ENCODE data around the gene MSI2. TPM values are rescaled to one million over a fixed set of nuclear protein-coding genes. Genes with fewer than 3 reads are reported as not detected.

Gene MSI2
- total RNA-seq, 1 donor: 12.6 TPM

- no peak overlapping the region for H3K4me3 ChIP-seq (ENCODE audit: low read depth, low read length)
- DNase-seq (ENCODE audit: low read depth): no peak
- TF ChIP-seq CTCF (IDR thresholded peaks at IDR 0.05; ENCODE audit: insufficient read depth, low read length): no peak
Measured at GRCh38 chr17:57649191-57649590, 392.9 kb downstream of the MSI2 start.

- H3K4me3 ChIP-seq (ENCODE audit: low read depth, low read length): no peak overlapping the region
- DNase-seq (ENCODE audit: low read depth): no peak
- no peak for TF ChIP-seq CTCF (IDR thresholded peaks at IDR 0.05; ENCODE audit: insufficient read depth, low read length)
Measured at GRCh38 chr17:57649731-57650484, 393.6 kb downstream of the MSI2 start.

DNA sequence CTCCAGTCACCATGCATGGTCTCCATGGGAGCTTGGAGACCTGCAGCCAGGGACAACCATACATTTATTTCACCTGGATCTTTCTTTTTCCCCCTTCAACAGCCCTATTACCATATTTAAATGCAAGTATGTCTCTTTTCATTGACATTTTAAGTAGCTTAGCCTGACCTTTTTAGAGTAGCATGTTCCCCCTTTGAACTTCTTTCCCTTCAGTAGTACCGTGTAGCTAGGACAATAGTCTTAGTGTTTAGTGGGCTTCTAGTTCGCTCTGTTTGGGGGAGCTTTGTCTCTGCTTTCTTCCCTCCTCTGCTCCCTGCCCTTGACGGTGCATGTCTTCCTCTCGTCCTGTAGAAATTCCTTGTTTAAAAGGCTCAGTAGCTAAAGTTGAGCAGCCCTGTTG lies 394.2 kb downstream of the MSI2 start:
- TF ChIP-seq CTCF (IDR thresholded peaks at IDR 0.05; ENCODE audit: insufficient read depth, low read length): no peak
- no peak for DNase-seq (ENCODE audit: low read depth)
- no peak overlapping the region for H3K4me3 ChIP-seq (ENCODE audit: low read depth, low read length)

DNA sequence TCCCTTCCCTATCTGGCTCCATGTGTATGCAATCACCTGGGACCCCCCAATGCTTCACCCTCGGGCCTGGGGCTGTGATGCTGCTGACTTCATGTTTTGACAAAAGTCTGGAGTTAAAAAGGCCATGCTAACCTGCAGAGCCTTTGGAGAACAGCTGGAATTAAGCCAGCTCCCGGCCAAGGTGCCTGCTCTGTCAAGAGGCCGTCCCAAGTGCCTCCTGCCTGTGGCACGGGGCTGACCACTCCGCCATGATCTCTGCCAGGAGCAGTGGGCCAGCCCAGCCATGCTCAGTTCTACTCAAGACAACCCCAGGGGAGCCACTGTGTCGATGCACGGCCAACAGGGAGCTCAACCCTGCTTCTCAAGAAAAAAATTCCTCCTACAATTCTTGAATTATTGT lies 395.1 kb downstream of the MSI2 start:
- no peak for DNase-seq (ENCODE audit: low read depth)
- H3K4me3 ChIP-seq (ENCODE audit: low read depth, low read length): no peak overlapping the region
- TF ChIP-seq CTCF (IDR thresholded peaks at IDR 0.05; ENCODE audit: insufficient read depth, low read length): no peak

DNA sequence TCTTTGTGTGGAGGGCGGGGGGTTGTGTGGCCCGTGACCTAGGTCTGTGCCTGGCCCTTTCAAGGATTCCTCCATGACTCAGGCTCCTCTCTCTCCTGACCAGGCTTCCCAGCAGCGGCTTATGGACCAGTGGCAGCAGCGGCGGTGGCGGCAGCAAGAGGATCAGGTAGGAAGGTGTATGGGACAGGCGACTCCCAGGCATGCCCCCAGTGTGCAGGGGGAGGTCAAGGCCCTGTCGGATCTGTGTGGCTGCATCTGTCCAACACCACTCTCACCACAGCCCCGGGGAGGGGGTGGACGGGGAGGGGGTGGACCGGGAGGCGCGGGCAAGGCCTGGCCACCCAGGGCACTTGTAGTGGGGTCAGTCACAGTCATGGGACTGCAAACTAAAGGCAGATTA lies 395.7 kb downstream of the MSI2 start:
- no peak for DNase-seq (ENCODE audit: low read depth)
- TF ChIP-seq CTCF (IDR thresholded peaks at IDR 0.05; ENCODE audit: insufficient read depth, low read length): no peak
- no peak overlapping the region for H3K4me3 ChIP-seq (ENCODE audit: low read depth, low read length)

DNA sequence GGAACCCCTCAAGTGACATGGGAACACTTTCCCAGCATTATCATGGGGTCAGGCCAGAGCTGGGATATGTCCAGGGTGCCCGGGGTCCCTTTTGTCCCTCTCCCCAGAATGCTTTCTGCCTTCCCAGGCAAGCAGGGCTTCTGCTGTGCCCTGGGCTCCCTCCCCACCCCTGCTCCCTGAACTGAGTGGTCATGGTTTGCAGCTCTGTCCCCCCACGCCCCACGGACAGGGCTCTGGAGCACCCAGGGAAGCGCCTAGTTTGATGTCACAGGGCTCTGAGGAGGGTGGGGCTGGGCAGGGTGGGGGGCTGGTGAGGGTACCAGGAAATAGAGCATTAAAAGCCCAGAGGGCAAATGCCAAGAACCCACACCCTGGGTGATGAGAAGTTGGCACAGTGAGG lies 396.5 kb downstream of the MSI2 start:
- TF ChIP-seq CTCF (IDR thresholded peaks at IDR 0.05; ENCODE audit: insufficient read depth, low read length): no peak
- DNase-seq (ENCODE audit: low read depth): no peak

GRCh38 chr17:57653279-57653678 lies 397.0 kb downstream of the MSI2 start:
- DNase-seq (ENCODE audit: low read depth): no peak
- TF ChIP-seq CTCF (IDR thresholded peaks at IDR 0.05; ENCODE audit: insufficient read depth, low read length): no peak

More for the DNA sequence above, 396.5 kb downstream of the MSI2 start:
- no peak overlapping the region for H3K4me3 ChIP-seq (ENCODE audit: low read depth, low read length)

More at GRCh38 chr17:57653279-57653678, 397.0 kb downstream of the MSI2 start:
- no peak overlapping the region for H3K4me3 ChIP-seq (ENCODE audit: low read depth, low read length)

Data from fibroblast of the aortic adventitia (primary cell).